Neural progenitor cell (in vitro differentiated cells): ENCODE data around the gene MYLK. TPM values are rescaled to one million over a fixed set of nuclear protein-coding genes. Genes with fewer than 3 reads are reported as not detected.

Experiments used
- DNase-seq: peaks from one replicate; pipeline ENCODE4 v3.0.0-alpha.2; 2016; ENCODE audit warnings: low spot score
- H2AFZ ChIP-seq: fragments of 200-600 bp; sonication (generic); replicated peaks from 2 replicates; pipeline ENCODE4 v1.6.1; 2016; ENCODE audit warnings: antibody characterized with exemption
- H3F3A ChIP-seq: fragments of 200-600 bp; sonication (generic); 2 replicates; pipeline ENCODE4 v1.6.1; 2016; ENCODE audit warnings: antibody characterized with exemption, low read depth
- H3K27ac ChIP-seq: fragments of 200-600 bp; sonication (generic); 2 replicates; pipeline ENCODE4 v1.5.1; 2016; ENCODE audit warnings: mild to moderate bottlenecking
- H3K27me3 ChIP-seq: fragments of 200-600 bp; sonication (generic); 2 replicates; pipeline ENCODE4 v1.6.1; 2016; ENCODE audit warnings: mild to moderate bottlenecking, moderate library complexity
- H3K36me3 ChIP-seq: fragments of 200-600 bp; sonication (generic); 2 replicates; pipeline ENCODE4 v1.5.1; 2016
- H3K4me1 ChIP-seq: fragments of 200-600 bp; sonication (generic); 2 replicates; pipeline ENCODE4 v1.6.1; 2016; ENCODE audit warnings: mixed run types
- H3K4me2 ChIP-seq: fragments of 200-600 bp; sonication (generic); 2 replicates; pipeline ENCODE4 v1.6.1; 2016
- H3K4me3 ChIP-seq: fragments of 200-600 bp; sonication (generic); 2 replicates; pipeline ENCODE4 v1.5.1; 2016
- H3K79me2 ChIP-seq: fragments of 200-600 bp; sonication (generic); 2 replicates; pipeline ENCODE4 v1.6.1; 2016; ENCODE audit warnings: low read depth
- H3K9ac ChIP-seq: fragments of 200-600 bp; sonication (generic); 2 replicates; pipeline ENCODE4 v1.6.1; 2016
- H3K9me3 ChIP-seq: fragments of 200-600 bp; sonication (generic); 2 replicates; pipeline ENCODE4 v1.5.1; 2016; ENCODE audit warnings: low read depth
- H4K20me1 ChIP-seq: fragments of 200-600 bp; sonication (generic); 2 replicates; pipeline ENCODE4 v1.6.1; 2016; ENCODE audit warnings: low read depth
- H3K27ac Mint-ChIP-seq: 3 replicates; pipeline ENCODE4 v1.8.0; 2021; ENCODE audit warnings: mixed read lengths
- H3K27me3 Mint-ChIP-seq: 2 replicates; pipeline ENCODE4 v1.8.0; 2022; ENCODE audit warnings: low read depth, mild to moderate bottlenecking, inconsistent platforms, moderate library complexity, mixed read lengths; ENCODE audit not compliant: insufficient read depth
- H3K36me3 Mint-ChIP-seq: 3 replicates; pipeline ENCODE4 v1.8.0; 2021; ENCODE audit warnings: mixed read lengths
- H3K4me1 Mint-ChIP-seq: 3 replicates; pipeline ENCODE4 v1.8.0; 2021; ENCODE audit warnings: mixed read lengths
- H3K4me3 Mint-ChIP-seq: 3 replicates; pipeline ENCODE4 v1.8.0; 2021; ENCODE audit warnings: mild to moderate bottlenecking, moderate library complexity, mixed read lengths
- H3K9me3 Mint-ChIP-seq: 3 replicates; pipeline ENCODE4 v1.8.0; 2020; ENCODE audit warnings: mixed read lengths
- CTCF ChIP-seq: fragments of 200-600 bp; sonication (generic); IDR thresholded peaks from 2 replicates; pipeline ENCODE4 v1.5.1; 2017; ENCODE audit warnings: antibody characterized with exemption, mild to moderate bottlenecking
- EZH2 ChIP-seq: fragments of 200-600 bp; sonication (generic); IDR thresholded peaks from 2 replicates; pipeline ENCODE4 v1.6.1; 2017; ENCODE audit warnings: antibody characterized with exemption, mild to moderate bottlenecking, moderate library complexity
- EZH2phosphoT487 ChIP-seq: fragments of 200-600 bp; sonication (generic); IDR thresholded peaks from 2 replicates; pipeline ENCODE4 v1.6.1; 2017; ENCODE audit warnings: antibody characterized with exemption
- total RNA-seq: library from RNA; depleted of rRNA; stranded (reverse); fragments of >200 nt; gene quantifications from 2 replicates; pipeline ENCODE4 v1.2.3, GENCODE V29; 2015; ENCODE audit warnings: low replicate concordance

The MYLK gene
- total RNA-seq, 1 donor from 2014 or later, result 28.4 TPM

DNA sequence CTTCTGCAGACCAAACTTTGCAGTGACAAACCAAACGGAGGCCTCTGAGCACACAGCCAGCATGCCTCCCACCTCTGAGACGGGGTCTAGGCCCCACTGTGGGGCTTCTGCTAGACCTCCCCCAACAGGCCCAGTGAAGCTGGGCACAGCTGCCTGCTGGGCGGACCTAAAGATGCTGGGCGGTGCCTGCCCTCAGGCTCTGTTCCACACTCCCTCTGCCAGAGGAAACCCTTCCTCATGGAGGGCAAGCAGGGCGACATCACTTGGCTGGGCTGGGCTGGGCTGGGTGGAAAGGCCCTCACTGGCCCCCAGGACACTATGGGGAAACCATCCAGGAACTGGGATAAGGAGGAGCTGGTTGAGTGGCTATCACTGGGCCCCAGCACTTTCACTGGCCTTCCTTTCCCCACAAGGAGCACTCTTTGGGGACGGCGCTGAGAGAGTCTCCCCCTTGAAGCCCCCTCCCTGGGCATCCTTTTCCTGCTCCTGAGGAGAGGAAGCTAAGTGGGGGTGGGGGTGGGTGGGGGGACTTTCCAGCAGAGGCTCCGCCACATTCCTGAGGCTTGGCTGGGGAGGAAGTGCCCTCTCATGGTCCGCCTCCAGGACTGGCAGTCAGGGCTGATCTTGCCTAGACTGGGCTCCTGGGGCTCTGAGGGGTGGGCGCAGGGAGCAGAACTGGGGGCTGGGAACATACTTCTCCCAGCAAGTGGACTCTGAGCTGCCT lies 201.2 kb downstream of the MYLK start:
- Histone ChIP-seq H3K9ac (no peak overlapping the region), H3K79me2 (no peaks in the 10 kb centered on the region), H3F3A (no peaks in the 10 kb centered on the region), H4K20me1 (no peaks in the 10 kb centered on the region), H3K9me3 (no peaks in the 10 kb centered on the region), H3K4me3 (no peak overlapping the region), H3K4me2 (no peak overlapping the region), H3K4me1 (peaks cover 15% of the 10 kb centered on the region), H3K27me3 (no peaks in the 10 kb centered on the region), H3K36me3 (no peaks in the 10 kb centered on the region), H2AFZ (no peak overlapping the region), H3K27ac (no peak overlapping the region)
- TF ChIP-seq EZH2 (no peak), EZH2phosphoT487 (no peak)
- Mint-ChIP-seq H3K36me3 (peaks cover 30% of the 10 kb centered on the region), H3K4me1 (peaks cover 19% of the 10 kb centered on the region), H3K27ac (no peak overlapping the region), H3K9me3 (no peaks in the 10 kb centered on the region), H3K27me3 (no peaks in the 10 kb centered on the region), H3K4me3 (no peak overlapping the region)
- no peak for DNase-seq

GRCh38 chr3:123682302-123682701 lies 201.8 kb downstream of the MYLK start:
- H3K4me3 ChIP-seq, result no peak overlapping the region
- no peaks in the 10 kb centered on the region for H3K9me3 ChIP-seq
- no peaks in the 10 kb centered on the region for H4K20me1 ChIP-seq
- no peaks in the 10 kb centered on the region for H3K27me3 ChIP-seq
- Mint-ChIP-seq H3K4me3 (no peak overlapping the region), H3K36me3 (peaks cover 29% of the 10 kb centered on the region), H3K27me3 (no peaks in the 10 kb centered on the region), H3K4me1 (peaks cover 15% of the 10 kb centered on the region), H3K27ac (no peak overlapping the region), H3K9me3 (no peaks in the 10 kb centered on the region)
- no peak overlapping the region for H3K4me2 ChIP-seq
- no peak for DNase-seq
- H3K27ac ChIP-seq, result no peak overlapping the region
- no peak overlapping the region for H3K9ac ChIP-seq
- H3K36me3 ChIP-seq, result no peaks in the 10 kb centered on the region
- TF ChIP-seq CTCF, result no peak
- H3F3A ChIP-seq, result no peaks in the 10 kb centered on the region
- H3K79me2 ChIP-seq, result no peaks in the 10 kb centered on the region
- H2AFZ ChIP-seq, result no peak overlapping the region
- peaks cover 15% of the 10 kb centered on the region for H3K4me1 ChIP-seq

GRCh38 chr3:123679712-123680386 lies 204.3 kb downstream of the MYLK start:
- Mint-ChIP-seq H3K4me3 (no peak overlapping the region), H3K4me1 (peaks cover 3% of the 10 kb centered on the region), H3K9me3 (no peaks in the 10 kb centered on the region), H3K27me3 (peaks cover 2% of the 10 kb centered on the region), H3K27ac (no peak overlapping the region), H3K36me3 (peaks cover 29% of the 10 kb centered on the region)
- Histone ChIP-seq H2AFZ (no peak overlapping the region), H3K4me2 (no peak overlapping the region), H3K27me3 (no peaks in the 10 kb centered on the region), H3K9me3 (no peaks in the 10 kb centered on the region), H3K36me3 (no peaks in the 10 kb centered on the region), H3K4me3 (no peak overlapping the region), H4K20me1 (no peaks in the 10 kb centered on the region), H3K4me1 (no peaks in the 10 kb centered on the region), H3K79me2 (no peaks in the 10 kb centered on the region), H3K9ac (no peak overlapping the region), H3K27ac (no peak overlapping the region), H3F3A (no peaks in the 10 kb centered on the region)
- no peak for TF ChIP-seq CTCF
- no peak for TF ChIP-seq EZH2phosphoT487
- no peak for TF ChIP-seq EZH2
- DNase-seq, result no peak

DNA sequence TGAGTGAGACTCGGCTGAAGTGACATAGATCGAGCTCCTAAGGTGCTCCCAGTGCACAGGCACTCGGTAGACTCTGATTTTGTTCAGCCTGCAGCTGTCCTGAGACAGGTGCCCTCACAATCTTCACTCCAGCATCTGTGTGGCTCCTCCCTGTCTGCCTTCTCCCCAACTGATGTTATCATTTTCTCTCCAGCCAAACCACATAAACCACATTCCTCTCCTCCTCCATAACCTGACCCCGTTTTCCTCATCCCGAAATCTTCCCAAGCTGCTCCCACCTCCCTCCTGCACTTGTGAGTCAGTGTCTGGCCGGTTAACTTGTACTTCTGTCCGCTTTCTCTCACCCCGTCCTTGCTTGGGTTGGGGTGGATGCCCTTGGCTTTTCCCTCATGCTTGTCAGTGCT lies 206.0 kb downstream of the MYLK start:
- no peaks in the 10 kb centered on the region for H3F3A ChIP-seq
- H3K27ac ChIP-seq, result no peak overlapping the region
- no peaks in the 10 kb centered on the region for H3K9me3 ChIP-seq
- peaks cover 5% of the 10 kb centered on the region for H3K4me1 Mint-ChIP-seq
- no peak overlapping the region for H2AFZ ChIP-seq
- no peak for DNase-seq
- H3K4me3 Mint-ChIP-seq, result no peak overlapping the region
- no peaks in the 10 kb centered on the region for H4K20me1 ChIP-seq
- H3K9me3 Mint-ChIP-seq, result no peaks in the 10 kb centered on the region
- no peaks in the 10 kb centered on the region for H3K36me3 ChIP-seq
- no peak overlapping the region for H3K4me2 ChIP-seq
- H3K27me3 Mint-ChIP-seq, result peaks cover 2% of the 10 kb centered on the region
- peaks cover 30% of the 10 kb centered on the region for H3K36me3 Mint-ChIP-seq
- H3K4me1 ChIP-seq, result peaks cover 3% of the 10 kb centered on the region
- no peak overlapping the region for H3K9ac ChIP-seq
- H3K27ac Mint-ChIP-seq, result no peak overlapping the region
- no peaks in the 10 kb centered on the region for H3K27me3 ChIP-seq
- H3K4me3 ChIP-seq, result no peak overlapping the region
- TF ChIP-seq EZH2phosphoT487 (no peak), CTCF (no peak), EZH2 (no peak)
- no peaks in the 10 kb centered on the region for H3K79me2 ChIP-seq
